ENCODE measurements around the gene AFF3. TPM values are rescaled to one million over a fixed set of nuclear protein-coding genes. Genes with fewer than 3 reads are reported as not detected.

The AFF3 gene
- total and polyA plus RNA-seq, 2 donors (not counting 1 experiment from before 2014, with no cell fraction given), result 0.50 to 2.5 TPM

GRCh38 chr2:100126897-100127401 lies 15.4 kb downstream of the AFF3 start:
- no peak overlapping the region for H3K4me2 ChIP-seq (ENCODE audit: extremely low read depth, insufficient read depth, low read length)
- no peaks in the 10 kb centered on the region for H3K79me2 ChIP-seq (ENCODE audit: control insufficient read depth, insufficient read depth, low read length)
- no peak for DNase-seq (ENCODE audit: low read depth in 2 of 2)
- no peak overlapping the region for H3K4me3 ChIP-seq (replicated peaks in 1 of 4; ENCODE audit: control extremely low read depth in 1 of 4, insufficient read depth in 1 of 4, low read depth in 3 of 4, low read length in 4 of 4)
- H3K9ac ChIP-seq (ENCODE audit: insufficient read depth, low read length), result no peak overlapping the region
- no peaks in the 10 kb centered on the region for H3K27me3 ChIP-seq (ENCODE audit: control insufficient read depth, insufficient read depth, low read length)
- TF ChIP-seq CTCF (conservative IDR thresholded peaks at IDR 0.05 in 1 of 2, IDR thresholded peaks at IDR 0.05 in 1 of 2; ENCODE audit: low read depth in 1 of 2, low read length in 2 of 2) (no peak), EZH2 (IDR thresholded peaks at IDR 0.05; ENCODE audit: low read length, missing control alignments) (no peak)
- H3K36me3 ChIP-seq (ENCODE audit: control insufficient read depth, insufficient read depth, low read length), result no peaks in the 10 kb centered on the region
- H4K20me1 ChIP-seq (ENCODE audit: control insufficient read depth, extremely low read depth, insufficient read depth, low read length), result no peaks in the 10 kb centered on the region
- no peaks in the 10 kb centered on the region for H3K4me1 ChIP-seq (ENCODE audit: control insufficient read depth, extremely low read depth, insufficient read depth, low read length)
- H3K9me3 ChIP-seq (ENCODE audit: control insufficient read depth, insufficient read depth, low read depth, low read length), result no peaks in the 10 kb centered on the region
- H2AFZ ChIP-seq (ENCODE audit: low read length), result no peak overlapping the region
- H3K27ac ChIP-seq (ENCODE audit: insufficient read depth, low read length), result no peak overlapping the region

- no peaks in the 10 kb centered on the region for H3K4me1 ChIP-seq (ENCODE audit: control insufficient read depth, extremely low read depth, insufficient read depth, low read length)
- TF ChIP-seq EZH2 (IDR thresholded peaks at IDR 0.05; ENCODE audit: low read length, missing control alignments) (no peak), CTCF (conservative IDR thresholded peaks at IDR 0.05 in 1 of 2, IDR thresholded peaks at IDR 0.05 in 1 of 2; ENCODE audit: low read depth in 1 of 2, low read length in 2 of 2) (no peak)
- H3K4me3 ChIP-seq (replicated peaks in 1 of 4; ENCODE audit: control extremely low read depth in 1 of 4, insufficient read depth in 1 of 4, low read depth in 3 of 4, low read length in 4 of 4), result no peak overlapping the region
- H3K36me3 ChIP-seq (ENCODE audit: control insufficient read depth, insufficient read depth, low read length), result no peaks in the 10 kb centered on the region
- H3K79me2 ChIP-seq (ENCODE audit: control insufficient read depth, insufficient read depth, low read length), result no peaks in the 10 kb centered on the region
- no peak overlapping the region for H2AFZ ChIP-seq (ENCODE audit: low read length)
- H3K4me2 ChIP-seq (ENCODE audit: extremely low read depth, insufficient read depth, low read length), result no peak overlapping the region
- no peaks in the 10 kb centered on the region for H3K27me3 ChIP-seq (ENCODE audit: control insufficient read depth, insufficient read depth, low read length)
- peak; percentile 4 to 11 for DNase-seq (ENCODE audit: low read depth in 2 of 2)
- H4K20me1 ChIP-seq (ENCODE audit: control insufficient read depth, extremely low read depth, insufficient read depth, low read length), result no peaks in the 10 kb centered on the region
- H3K27ac ChIP-seq (ENCODE audit: insufficient read depth, low read length), result no peak overlapping the region
- no peak overlapping the region for H3K9ac ChIP-seq (ENCODE audit: insufficient read depth, low read length)
- no peaks in the 10 kb centered on the region for H3K9me3 ChIP-seq (ENCODE audit: control insufficient read depth, insufficient read depth, low read depth, low read length)
These were observed 16.2 kb downstream of the AFF3 start for GRCh38 chr2:100126201-100126600.

GRCh38 chr2:100125626-100126025 lies 16.8 kb downstream of the AFF3 start:
- H3K4me1 ChIP-seq (ENCODE audit: control insufficient read depth, extremely low read depth, insufficient read depth, low read length), result no peaks in the 10 kb centered on the region
- no peak overlapping the region for H3K4me3 ChIP-seq (replicated peaks in 1 of 4; ENCODE audit: control extremely low read depth in 1 of 4, insufficient read depth in 1 of 4, low read depth in 3 of 4, low read length in 4 of 4)
- H3K79me2 ChIP-seq (ENCODE audit: control insufficient read depth, insufficient read depth, low read length), result no peaks in the 10 kb centered on the region
- no peaks in the 10 kb centered on the region for H3K27me3 ChIP-seq (ENCODE audit: control insufficient read depth, insufficient read depth, low read length)
- no peak for TF ChIP-seq EZH2 (IDR thresholded peaks at IDR 0.05; ENCODE audit: low read length, missing control alignments)
- no peak for TF ChIP-seq CTCF (conservative IDR thresholded peaks at IDR 0.05 in 1 of 2, IDR thresholded peaks at IDR 0.05 in 1 of 2; ENCODE audit: low read depth in 1 of 2, low read length in 2 of 2)
- no peak overlapping the region for H3K27ac ChIP-seq (ENCODE audit: insufficient read depth, low read length)
- H3K36me3 ChIP-seq (ENCODE audit: control insufficient read depth, insufficient read depth, low read length), result no peaks in the 10 kb centered on the region
- no peaks in the 10 kb centered on the region for H4K20me1 ChIP-seq (ENCODE audit: control insufficient read depth, extremely low read depth, insufficient read depth, low read length)
- H3K9ac ChIP-seq (ENCODE audit: insufficient read depth, low read length), result no peak overlapping the region
- H3K9me3 ChIP-seq (ENCODE audit: control insufficient read depth, insufficient read depth, low read depth, low read length), result no peaks in the 10 kb centered on the region
- no peak for DNase-seq (ENCODE audit: low read depth in 2 of 2)
- H2AFZ ChIP-seq (ENCODE audit: low read length), result no peak overlapping the region
- no peak overlapping the region for H3K4me2 ChIP-seq (ENCODE audit: extremely low read depth, insufficient read depth, low read length)

All from fibroblast of lung (primary cell).